GM12891 (cell line): ENCODE results near the gene ZNF142.

Experiments used
- DNase-seq: peaks from one replicate; pipeline ENCODE4 v3.0.0; 2011; ENCODE audit warnings: low spot score; ENCODE audit not compliant: insufficient read length
- FAIRE-seq: peaks from 2 replicates; lab custom pipeline; 2011; peaks lifted over from hg19 to GRCh38; lab: Jason Lieb, UNC
- PAX5 ChIP-seq: IDR thresholded peaks from 2 replicates; pipeline ENCODE4 v1.6.1; 2011; ENCODE audit warnings: low read length, moderate library complexity, mild to moderate bottlenecking; ENCODE audit not compliant: insufficient read depth, severe bottlenecking
- POLR2A ChIP-seq: IDR thresholded peaks from 2 replicates; pipeline ENCODE4 v1.6.1; 2011; ENCODE audit warnings: low read depth, low read length, control low read depth
- POLR2AphosphoS5 ChIP-seq: IDR thresholded peaks from 2 replicates; pipeline ENCODE4 v1.6.1; 2011; ENCODE audit warnings: low read depth, low read length, control low read depth
- POU2F2 ChIP-seq: IDR thresholded peaks from 2 replicates; pipeline ENCODE4 v1.6.1; 2011; ENCODE audit warnings: low read depth, mild to moderate bottlenecking, control low read depth, low read length, moderate library complexity
- SPI1 ChIP-seq: IDR thresholded peaks from 2 replicates; pipeline ENCODE4 v1.6.1; 2011; ENCODE audit warnings: low read depth, low read length, control low read depth
- TAF1 ChIP-seq: IDR thresholded peaks from 2 replicates; pipeline ENCODE4 v1.6.1; 2011; ENCODE audit warnings: low read depth, low read length, control low read depth

ZNF142 gene

GRCh38 chr2:218658671-218659257 lies 659 bp downstream of the ZNF142 start:
- FAIRE-seq: no peak
- TF ChIP-seq PAX5 (no peak), POLR2AphosphoS5 (no peak), SPI1 (no peak), POU2F2 (no peak), POLR2A (no peak), TAF1 (no peak)
- DNase-seq: peak; percentile 53

GRCh38 chr2:218655751-218656150 lies 3.7 kb downstream of the ZNF142 start:
- FAIRE-seq (no peak), DNase-seq (no peak)
- no peak for TF ChIP-seq SPI1
- no peak for TF ChIP-seq POLR2AphosphoS5
- TF ChIP-seq POLR2A: no peak
- no peak for TF ChIP-seq PAX5
- no peak for TF ChIP-seq POU2F2
- no peak for TF ChIP-seq TAF1

GRCh38 chr2:218648787-218649100 lies 10.7 kb downstream of the ZNF142 start:
- FAIRE-seq (no peak), DNase-seq (no peak)
- TF ChIP-seq TAF1 (no peak), POU2F2 (no peak), POLR2AphosphoS5 (no peak), SPI1 (no peak), POLR2A (no peak), PAX5 (no peak)

GRCh38 chr2:218648088-218648786 lies 11.2 kb downstream of the ZNF142 start:
- peak; percentile 98 for FAIRE-seq
- no peak for TF ChIP-seq TAF1
- no peak for TF ChIP-seq POLR2AphosphoS5
- peak; percentile 45 for DNase-seq

GRCh38 chr2:218645126-218645525 lies 14.3 kb downstream of the ZNF142 start:
- DNase-seq (no peak), FAIRE-seq (no peak)

GRCh38 chr2:218644721-218645120 lies 14.7 kb downstream of the ZNF142 start:
- TF ChIP-seq POU2F2: no peak
- no peak for TF ChIP-seq POLR2A
- no peak for TF ChIP-seq POLR2AphosphoS5
- TF ChIP-seq SPI1: no peak
- no peak for TF ChIP-seq TAF1
- TF ChIP-seq PAX5: no peak
- FAIRE-seq: no peak
- DNase-seq: no peak

More at GRCh38 chr2:218645126-218645525, 14.3 kb downstream of the ZNF142 start:
- TF ChIP-seq POU2F2 (no peak), POLR2A (no peak), PAX5 (no peak), POLR2AphosphoS5 (no peak), SPI1 (no peak), TAF1 (no peak)

GRCh38 chr2:218643751-218644310 lies 15.6 kb downstream of the ZNF142 start:
- no peak for FAIRE-seq
- DNase-seq: no peak
- no peak for TF ChIP-seq PAX5
- TF ChIP-seq POU2F2: no peak
- no peak for TF ChIP-seq SPI1
- no peak for TF ChIP-seq TAF1
- TF ChIP-seq POLR2AphosphoS5: no peak
- TF ChIP-seq POLR2A: no peak

- FAIRE-seq: no peak
- no peak for DNase-seq
- TF ChIP-seq SPI1: no peak
- TF ChIP-seq PAX5: no peak
- TF ChIP-seq POU2F2: no peak
- no peak for TF ChIP-seq TAF1
- TF ChIP-seq POLR2A: no peak
- no peak for TF ChIP-seq POLR2AphosphoS5
Observed at GRCh38 chr2:218642786-218643185, 16.6 kb downstream of the ZNF142 start.

- FAIRE-seq: no peak
- TF ChIP-seq POU2F2: no peak
- no peak for TF ChIP-seq PAX5
- TF ChIP-seq SPI1: no peak
- no peak for TF ChIP-seq POLR2AphosphoS5
- TF ChIP-seq POLR2A: no peak
- TF ChIP-seq TAF1: no peak
- no peak for DNase-seq
Observed at GRCh38 chr2:218642121-218642656, 17.2 kb downstream of the ZNF142 start.
